ENCODE measurements around the gene MAN2B2.

GRCh38 chr4:6530301-6530700 is 44.7 kb upstream of the MAN2B2 start:
- TF ChIP-seq CTCF (conservative IDR thresholded peaks at IDR 0.05; ENCODE audit: low read depth, low read length) (no peak), SMC3 (IDR thresholded peaks at IDR 0.05; ENCODE audit: low read depth, low read length) (no peak)
- TF ChIP-seq, protein P1, sequence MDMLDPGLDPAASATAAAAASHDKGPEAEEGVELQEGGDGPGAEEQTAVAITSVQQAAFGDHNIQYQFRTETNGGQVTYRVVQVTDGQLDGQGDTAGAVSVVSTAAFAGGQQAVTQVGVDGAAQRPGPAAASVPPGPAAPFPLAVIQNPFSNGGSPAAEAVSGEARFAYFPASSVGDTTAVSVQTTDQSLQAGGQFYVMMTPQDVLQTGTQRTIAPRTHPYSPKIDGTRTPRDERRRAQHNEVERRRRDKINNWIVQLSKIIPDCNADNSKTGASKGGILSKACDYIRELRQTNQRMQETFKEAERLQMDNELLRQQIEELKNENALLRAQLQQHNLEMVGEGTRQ (IDR thresholded peaks at IDR 0.05; ENCODE audit: low read depth, low read length) = no peak
- TF ChIP-seq, protein P2, sequence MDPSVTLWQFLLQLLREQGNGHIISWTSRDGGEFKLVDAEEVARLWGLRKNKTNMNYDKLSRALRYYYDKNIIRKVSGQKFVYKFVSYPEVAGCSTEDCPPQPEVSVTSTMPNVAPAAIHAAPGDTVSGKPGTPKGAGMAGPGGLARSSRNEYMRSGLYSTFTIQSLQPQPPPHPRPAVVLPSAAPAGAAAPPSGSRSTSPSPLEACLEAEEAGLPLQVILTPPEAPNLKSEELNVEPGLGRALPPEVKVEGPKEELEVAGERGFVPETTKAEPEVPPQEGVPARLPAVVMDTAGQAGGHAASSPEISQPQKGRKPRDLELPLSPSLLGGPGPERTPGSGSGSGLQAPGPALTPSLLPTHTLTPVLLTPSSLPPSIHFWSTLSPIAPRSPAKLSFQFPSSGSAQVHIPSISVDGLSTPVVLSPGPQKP (IDR thresholded peaks at IDR 0.05; ENCODE audit: borderline replicate concordance, low read depth, low read length) = no peak

Measured in IMR-90 (cell line).